ENCODE results near the gene KATNBL1.
A peak's percentile ranks its signal among the peaks of the same experiment; 100 is the strongest.

The KATNBL1 gene

GRCh38 chr15:34119291-34119690, 90.6 kb downstream of the KATNBL1 start:
- peak; percentile 25 for DNase-seq (ENCODE audit: low read depth)
- TF ChIP-seq CTCF (IDR thresholded peaks at IDR 0.05; ENCODE audit: insufficient read depth, low read depth, low read length, missing control alignments), result no peak
- no peak overlapping the region for H3K4me3 ChIP-seq (ENCODE audit: low read length)

- DNase-seq (ENCODE audit: low read depth), result no peak
- no peak for TF ChIP-seq CTCF (IDR thresholded peaks at IDR 0.05; ENCODE audit: insufficient read depth, low read depth, low read length, missing control alignments)
- H3K4me3 ChIP-seq (ENCODE audit: low read length), result no peak overlapping the region
These were observed 93.3 kb downstream of the KATNBL1 start for GRCh38 chr15:34116620-34117019.

- no peak for DNase-seq (ENCODE audit: low read depth)
- TF ChIP-seq CTCF (IDR thresholded peaks at IDR 0.05; ENCODE audit: insufficient read depth, low read depth, low read length, missing control alignments), result no peak
- H3K4me3 ChIP-seq (ENCODE audit: low read length), result no peak overlapping the region
These were observed 95.2 kb downstream of the KATNBL1 start for GRCh38 chr15:34114739-34115138.

- H3K4me3 ChIP-seq (ENCODE audit: low read length), result no peak overlapping the region
- DNase-seq (ENCODE audit: low read depth), result no peak
- TF ChIP-seq CTCF (IDR thresholded peaks at IDR 0.05; ENCODE audit: insufficient read depth, low read depth, low read length, missing control alignments), result no peak
These were observed 95.7 kb downstream of the KATNBL1 start for GRCh38 chr15:34114215-34114614.

GRCh38 chr15:34111488-34111887, 98.4 kb downstream of the KATNBL1 start:
- no peak for TF ChIP-seq CTCF (IDR thresholded peaks at IDR 0.05; ENCODE audit: insufficient read depth, low read depth, low read length, missing control alignments)
- DNase-seq (ENCODE audit: low read depth), result no peak
- H3K4me3 ChIP-seq (ENCODE audit: low read length), result no peak overlapping the region

- no peak overlapping the region for H3K4me3 ChIP-seq (ENCODE audit: low read length)
- peak; percentile 76 for TF ChIP-seq CTCF (IDR thresholded peaks at IDR 0.05; ENCODE audit: insufficient read depth, low read depth, low read length, missing control alignments)
- DNase-seq (ENCODE audit: low read depth), result peak; percentile 56
These were observed 99.9 kb downstream of the KATNBL1 start for GRCh38 chr15:34109797-34110663.

GRCh38 chr15:34107315-34107714, 102.6 kb downstream of the KATNBL1 start:
- no peak for DNase-seq (ENCODE audit: low read depth)
- no peak overlapping the region for H3K4me3 ChIP-seq (ENCODE audit: low read length)
- no peak for TF ChIP-seq CTCF (IDR thresholded peaks at IDR 0.05; ENCODE audit: insufficient read depth, low read depth, low read length, missing control alignments)

Measured in epithelial cell of esophagus (primary cell).